GM21825 (cell line): ENCODE results near the gene RFC5.
"Not testable (repeated sequence)": the region's sequence is repeated elsewhere in the genome, so short reads cannot be mapped to it uniquely, and the experiment has no call there.

Experiments
- ATAC-seq: cut with Tn5 transposase; IDR thresholded peaks from one replicate; pipeline ENCODE4 v1.9.1; 2021; ENCODE audit warnings: mild to moderate bottlenecking, moderate library complexity; ENCODE audit not compliant: unreplicated experiment

Gene RFC5

GRCh38 chr12:118070650-118071049 is 54.1 kb downstream of the RFC5 start:
- ATAC-seq = no peak

- no peak for ATAC-seq
Observed at GRCh38 chr12:118073768-118074167, 57.3 kb downstream of the RFC5 start.

- not testable (repeated sequence) for ATAC-seq
Observed at GRCh38 chr12:118081521-118081920, 65.0 kb downstream of the RFC5 start.
